Natural killer cell treated with Interleukin-12 subunit alpha and Interleukin-12 subunit beta and Interleukin-15 and Interleukin-18, amount 100 ng/mL, for 72 hours (primary cell): ENCODE measurements around the gene LAMC1. TPM values are rescaled to one million over a fixed set of nuclear protein-coding genes. Genes with fewer than 3 reads are reported as not detected.
A peak's percentile ranks its signal among the peaks of the same experiment; 100 is the strongest.

ENCODE experiments used
- ATAC-seq, 2 donors: fragments of 150-1000 bp; cut with Tn5 transposase in 1 of 2; sonication (Bioruptor Pico), chemical (Tn5 transposase) in 1 of 2; 2 replicates each; pipeline ENCODE4 v1.10.0; 2021
- DNase-seq: peaks from one replicate; pipeline ENCODE4 v3.0.0; 2022; ENCODE audit warnings: low spot score
- H3K27ac Mint-ChIP-seq, 2 donors: 1 replicate in 1 of 2; 2 replicates in 1 of 2; pipeline ENCODE4 v1.8.0; 2022; ENCODE audit warnings: mixed read lengths in 2 of 2, mild to moderate bottlenecking in 1 of 2, moderate library complexity in 1 of 2
- H3K27me3 Mint-ChIP-seq, 2 donors: 1 replicate in 1 of 2; 2 replicates in 1 of 2; pipeline ENCODE4 v1.8.0; 2022; ENCODE audit warnings: mixed read lengths in 2 of 2
- H3K36me3 Mint-ChIP-seq: one replicate; pipeline ENCODE4 v1.8.0; 2022; ENCODE audit warnings: mixed read lengths
- H3K4me1 Mint-ChIP-seq, 2 donors: 1 replicate in 1 of 2; 2 replicates in 1 of 2; pipeline ENCODE4 v1.8.0; 2022; ENCODE audit warnings: low read depth in 2 of 2, mixed read lengths in 2 of 2, mild to moderate bottlenecking in 1 of 2
- H3K4me3 Mint-ChIP-seq: one replicate; pipeline ENCODE4 v1.8.0; 2022; ENCODE audit warnings: mixed read lengths
- H3K9me3 Mint-ChIP-seq: 2 replicates; pipeline ENCODE4 v1.8.0; 2022; ENCODE audit warnings: mixed read lengths
- total RNA-seq, 2 donors: library from RNA; stranded (reverse); gene quantifications; one replicate each; pipeline ENCODE4 v1.2.3, GENCODE V29; 2022

Gene LAMC1
- total RNA-seq, 2 donors from 2014 or later: 0.64 to 0.84 TPM

- peaks cover 2 to 9% of the 10 kb centered on the region in 2 donors for H3K27me3 Mint-ChIP-seq
- peaks cover 0 to 5% of the 10 kb centered on the region in 2 donors for H3K4me1 Mint-ChIP-seq
- no peak overlapping the region for H3K27ac Mint-ChIP-seq
- H3K9me3 Mint-ChIP-seq: no peaks in the 10 kb centered on the region
- ATAC-seq (no peak), DNase-seq (no peak)
- H3K4me3 Mint-ChIP-seq: no peak overlapping the region
- no peaks in the 10 kb centered on the region for H3K36me3 Mint-ChIP-seq
These were observed 155.8 kb downstream of the LAMC1 start for GRCh38 chr1:183179033-183179432.

GRCh38 chr1:183180218-183180617 is 157.0 kb downstream of the LAMC1 start:
- peaks cover 0 to 5% of the 10 kb centered on the region in 2 donors for H3K4me1 Mint-ChIP-seq
- ATAC-seq: no peak
- no peaks in the 10 kb centered on the region for H3K9me3 Mint-ChIP-seq
- H3K27ac Mint-ChIP-seq: peak overlapping the region in 1 of 2 donors; percentile 8
- H3K36me3 Mint-ChIP-seq: no peaks in the 10 kb centered on the region
- DNase-seq: no peak
- peaks cover 0 to under 1% of the 10 kb centered on the region in 2 donors for H3K27me3 Mint-ChIP-seq
- H3K4me3 Mint-ChIP-seq: no peak overlapping the region

DNA sequence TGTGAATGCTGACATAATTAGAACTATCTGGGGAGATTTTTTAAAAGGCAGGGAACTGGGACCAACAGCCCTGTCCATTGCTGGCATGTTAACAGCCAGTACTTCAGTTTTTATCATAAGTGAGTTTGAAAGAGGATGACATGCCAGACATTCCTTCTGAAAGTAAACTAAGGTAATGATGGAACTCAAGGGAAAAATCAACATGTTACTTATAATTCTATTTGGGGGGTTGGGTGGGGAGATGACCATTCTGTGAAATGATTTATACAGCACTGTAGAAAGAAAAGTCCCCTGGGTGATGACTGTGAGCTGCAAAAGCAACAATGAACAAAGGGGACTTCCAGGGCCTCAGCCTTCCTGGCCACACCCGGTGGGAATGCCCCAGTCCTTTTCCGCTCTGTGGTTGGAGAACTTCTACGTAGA is 157.4 kb downstream of the LAMC1 start:
- ATAC-seq (peak; percentile 44 to 69), DNase-seq (no peak)
- no peak overlapping the region for H3K4me3 Mint-ChIP-seq
- H3K4me1 Mint-ChIP-seq: peaks cover 0 to 5% of the 10 kb centered on the region in 2 donors
- no peaks in the 10 kb centered on the region for H3K9me3 Mint-ChIP-seq
- H3K36me3 Mint-ChIP-seq: no peaks in the 10 kb centered on the region
- peak overlapping the region in 1 of 2 donors; percentile 8 for H3K27ac Mint-ChIP-seq
- H3K27me3 Mint-ChIP-seq: no peaks in the 10 kb centered on the region

GRCh38 chr1:183185941-183186490 is 162.8 kb downstream of the LAMC1 start, which contains the start of gene LAMC2:
LAMC2 (plus strand) TSS chr1:183186264; CDS start chr1:183186353, 89 bp downstream.
- Mint-ChIP-seq H3K4me3 (no peak within 1 kb of the TSS), H3K36me3 (no peaks in the 10 kb centered on the region), H3K9me3 (peaks cover 2% of the 10 kb centered on the region), H3K4me1 (peaks cover 0 to under 1% of the 10 kb centered on the region in 2 donors), H3K27me3 (peaks cover 20 to 38% of the 10 kb centered on the region in 2 donors), H3K27ac (no peak within 1 kb of the TSS)
- DNase-seq (no peak), ATAC-seq (no peak)

- DNase-seq (no peak), ATAC-seq (no peak)
- H3K27me3 Mint-ChIP-seq: peaks cover 20 to 41% of the 10 kb centered on the region in 2 donors
- H3K27ac Mint-ChIP-seq: no peak overlapping the region
- no peak overlapping the region for H3K4me3 Mint-ChIP-seq
- no peaks in the 10 kb centered on the region for H3K36me3 Mint-ChIP-seq
- H3K9me3 Mint-ChIP-seq: peaks cover 2% of the 10 kb centered on the region
- no peaks in the 10 kb centered on the region for H3K4me1 Mint-ChIP-seq
These were observed 163.6 kb downstream of the LAMC1 start for GRCh38 chr1:183186841-183187240.

DNA sequence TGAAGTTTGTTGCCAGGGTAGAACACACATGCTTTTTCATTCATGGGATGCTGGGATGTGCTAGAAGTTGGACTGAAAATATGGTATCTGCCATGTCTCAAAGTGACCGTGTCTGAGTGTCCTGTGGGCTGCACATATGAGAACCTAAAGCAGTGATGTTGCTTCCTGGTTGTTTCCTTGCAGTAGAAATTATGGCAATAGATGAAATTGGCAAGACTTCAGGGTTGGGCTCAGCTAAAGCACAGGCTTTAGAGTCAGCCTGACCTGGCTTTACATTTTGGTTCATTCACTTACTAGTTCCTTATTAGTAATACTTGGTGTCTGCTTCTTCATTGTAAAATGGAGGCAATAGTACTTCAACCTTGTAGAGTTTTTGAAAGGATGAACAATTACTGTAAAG is 165.0 kb downstream of the LAMC1 start:
- DNase-seq (no peak), ATAC-seq (no peak)
- Mint-ChIP-seq H3K4me3 (no peak overlapping the region), H3K36me3 (no peaks in the 10 kb centered on the region), H3K27ac (no peak overlapping the region), H3K9me3 (peaks cover 2% of the 10 kb centered on the region), H3K27me3 (peaks cover 20 to 41% of the 10 kb centered on the region in 2 donors), H3K4me1 (no peaks in the 10 kb centered on the region)

- peaks cover 17 to 46% of the 10 kb centered on the region in 2 donors for H3K27me3 Mint-ChIP-seq
- no peaks in the 10 kb centered on the region for H3K36me3 Mint-ChIP-seq
- no peak overlapping the region for H3K4me3 Mint-ChIP-seq
- peaks cover 2% of the 10 kb centered on the region for H3K9me3 Mint-ChIP-seq
- peaks cover 8 to 11% of the 10 kb centered on the region in 2 donors for H3K4me1 Mint-ChIP-seq
- no peak overlapping the region for H3K27ac Mint-ChIP-seq
- ATAC-seq: no peak
- no peak for DNase-seq
These were observed 168.6 kb downstream of the LAMC1 start for GRCh38 chr1:183191833-183192232.

DNA sequence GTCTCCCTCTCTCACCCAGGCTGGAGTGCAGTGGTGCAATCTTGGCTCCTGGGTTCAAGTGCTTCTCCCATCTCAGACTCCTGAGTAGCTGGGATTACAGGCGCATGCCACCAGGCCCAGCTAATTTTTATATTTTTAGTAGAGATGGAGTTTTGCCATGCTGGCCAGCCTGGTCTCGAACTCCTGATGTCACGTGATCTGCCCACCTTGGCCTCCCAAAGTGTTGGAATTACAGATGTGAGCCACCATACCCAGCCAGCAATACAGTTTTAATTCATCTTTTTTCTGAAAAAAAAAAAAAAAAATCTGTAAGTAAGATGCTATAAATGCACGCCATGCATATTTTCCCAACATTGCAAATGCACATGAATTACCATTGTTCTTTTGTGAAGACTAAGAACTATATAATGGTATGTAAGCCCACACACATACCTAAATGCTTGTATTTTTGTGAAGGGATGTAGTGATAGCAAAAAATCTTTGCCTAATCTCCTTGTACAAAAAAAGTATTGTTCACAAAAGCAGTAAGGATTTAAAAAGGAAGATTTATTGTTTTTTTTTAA is 170.8 kb downstream of the LAMC1 start:
- ATAC-seq (no peak), DNase-seq (no peak)
- no peak overlapping the region for H3K27ac Mint-ChIP-seq
- H3K36me3 Mint-ChIP-seq: no peaks in the 10 kb centered on the region
- H3K4me3 Mint-ChIP-seq: no peak overlapping the region
- H3K4me1 Mint-ChIP-seq: peaks cover 8 to 11% of the 10 kb centered on the region in 2 donors
- peaks cover 15 to 43% of the 10 kb centered on the region in 2 donors for H3K27me3 Mint-ChIP-seq
- no peaks in the 10 kb centered on the region for H3K9me3 Mint-ChIP-seq

DNA sequence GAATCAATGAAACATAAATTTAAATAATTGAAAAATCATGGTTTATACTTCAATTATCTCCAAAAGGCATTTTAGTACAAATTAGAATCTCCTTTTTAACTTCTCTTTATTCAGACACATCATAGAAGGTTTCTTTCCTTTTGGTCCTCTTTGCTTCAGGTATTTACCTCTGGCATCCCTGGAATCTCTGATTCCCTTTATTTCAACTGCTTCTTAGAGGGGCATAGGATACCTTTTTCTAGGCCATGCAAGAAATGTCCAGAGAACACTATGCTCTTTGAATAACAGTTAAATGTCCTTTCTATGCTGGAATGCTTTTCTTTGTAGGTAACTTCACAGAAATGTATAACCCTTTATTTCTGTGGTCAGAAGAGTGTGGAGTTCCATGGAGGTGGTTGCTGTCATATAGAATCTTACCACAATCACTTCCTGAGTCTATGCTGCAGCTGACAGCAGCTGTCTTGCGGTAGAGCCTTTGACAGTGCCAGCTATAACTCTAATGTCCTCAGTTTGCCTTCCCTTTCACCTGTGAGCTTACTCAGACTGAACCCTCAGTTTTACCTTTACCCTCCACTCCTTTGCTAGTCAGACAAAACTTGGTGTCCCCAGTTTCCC is 171.4 kb downstream of the LAMC1 start:
- no peaks in the 10 kb centered on the region for H3K9me3 Mint-ChIP-seq
- H3K4me3 Mint-ChIP-seq: peak overlapping the region; percentile 40
- peaks cover 8 to 11% of the 10 kb centered on the region in 2 donors for H3K4me1 Mint-ChIP-seq
- ATAC-seq (peak; percentile 68 to 83), DNase-seq (no peak)
- peaks cover 16 to 43% of the 10 kb centered on the region in 2 donors for H3K27me3 Mint-ChIP-seq
- H3K27ac Mint-ChIP-seq: no peak overlapping the region
- no peaks in the 10 kb centered on the region for H3K36me3 Mint-ChIP-seq

- DNase-seq (no peak), ATAC-seq (peak in 1 of 2 donors; percentile 25)
- H3K27me3 Mint-ChIP-seq: peaks cover 17 to 43% of the 10 kb centered on the region in 2 donors
- peaks cover 8 to 11% of the 10 kb centered on the region in 2 donors for H3K4me1 Mint-ChIP-seq
- peak overlapping the region; percentile 40 for H3K4me3 Mint-ChIP-seq
- no peaks in the 10 kb centered on the region for H3K9me3 Mint-ChIP-seq
- no peak overlapping the region for H3K27ac Mint-ChIP-seq
- H3K36me3 Mint-ChIP-seq: no peaks in the 10 kb centered on the region
These were observed 171.9 kb downstream of the LAMC1 start for GRCh38 chr1:183195142-183195574.

Other genes starting within 250 kb of the LAMC1 start
- gene NPL, start 233.6 kb upstream of the LAMC1 start, total RNA-seq: 1 to 10 TPM; 3.4 to 5.3 TPM
- gene DHX9, start 184.1 kb upstream of the LAMC1 start, total RNA-seq: 100 to 1,000 TPM; 217 to 247 TPM
- gene SHCBP1L, start 70.3 kb upstream of the LAMC1 start, total RNA-seq: not detected
- not detected for gene LAMC2, start 162.8 kb downstream of the LAMC1 start, total RNA-seq